Skeletal muscle satellite cell (primary cell): ENCODE measurements around the gene RNGTT.

Experiments
- H3K27me3 ChIP-seq: 2 replicates; pipeline ENCODE4 v1.7.0; 2013; ENCODE audit warnings: low read length; ENCODE audit not compliant: control insufficient read depth, insufficient read depth
- H3K36me3 ChIP-seq: 2 replicates; pipeline ENCODE4 v1.7.0; 2013; ENCODE audit warnings: mild to moderate bottlenecking, control low read depth, low read length; ENCODE audit not compliant: insufficient read depth
- H3K4me1 ChIP-seq: 2 replicates; pipeline ENCODE4 v1.7.0; 2013; ENCODE audit warnings: low read length; ENCODE audit not compliant: control insufficient read depth, insufficient read depth
- H3K4me2 ChIP-seq: 2 replicates; pipeline ENCODE4 v1.7.0; 2013; ENCODE audit warnings: mild to moderate bottlenecking, low read length
- H3K4me3 ChIP-seq: 2 replicates; pipeline ENCODE4 v1.7.0; 2013; ENCODE audit warnings: low read length
- H3K9ac ChIP-seq: 2 replicates; pipeline ENCODE4 v1.7.0; 2013; ENCODE audit warnings: mild to moderate bottlenecking, low read depth, low read length, moderate library complexity
- H3K9me3 ChIP-seq: replicated peaks from 2 replicates; pipeline ENCODE4 v1.7.0; 2013; ENCODE audit warnings: mild to moderate bottlenecking, control low read depth, low read length

Gene RNGTT

DNA sequence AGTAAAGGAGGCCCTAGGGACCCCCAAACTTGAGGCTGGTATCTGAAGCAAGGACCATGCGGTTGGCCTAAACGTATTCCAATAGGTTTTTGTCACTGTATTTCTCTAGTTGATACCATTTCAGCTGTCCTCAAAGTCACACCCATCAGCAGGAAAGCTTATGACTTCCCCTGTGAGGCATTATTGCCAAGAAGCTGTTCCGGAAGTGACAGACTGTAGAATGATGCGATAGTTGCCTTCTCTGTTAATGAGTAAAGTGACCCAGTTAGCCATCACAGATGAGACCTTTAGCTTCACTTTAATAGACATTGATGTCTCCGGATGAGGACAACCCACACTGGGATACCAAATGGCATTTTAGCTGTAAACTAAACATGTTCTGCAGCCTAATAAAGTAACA lies 147.9 kb downstream of the RNGTT start:
- no peak overlapping the region for H3K4me3 ChIP-seq
- no peaks in the 10 kb centered on the region for H3K4me1 ChIP-seq
- no peaks in the 10 kb centered on the region for H3K27me3 ChIP-seq
- H3K9ac ChIP-seq: no peak overlapping the region
- H3K36me3 ChIP-seq: no peaks in the 10 kb centered on the region
- no peaks in the 10 kb centered on the region for H3K9me3 ChIP-seq
- H3K4me2 ChIP-seq: no peak overlapping the region

- H3K4me3 ChIP-seq: no peak overlapping the region
- no peaks in the 10 kb centered on the region for H3K36me3 ChIP-seq
- no peak overlapping the region for H3K9ac ChIP-seq
- H3K9me3 ChIP-seq: no peaks in the 10 kb centered on the region
- no peaks in the 10 kb centered on the region for H3K4me1 ChIP-seq
- no peak overlapping the region for H3K4me2 ChIP-seq
- H3K27me3 ChIP-seq: no peaks in the 10 kb centered on the region
Observed at GRCh38 chr6:88814909-88815308, 148.5 kb downstream of the RNGTT start.

DNA sequence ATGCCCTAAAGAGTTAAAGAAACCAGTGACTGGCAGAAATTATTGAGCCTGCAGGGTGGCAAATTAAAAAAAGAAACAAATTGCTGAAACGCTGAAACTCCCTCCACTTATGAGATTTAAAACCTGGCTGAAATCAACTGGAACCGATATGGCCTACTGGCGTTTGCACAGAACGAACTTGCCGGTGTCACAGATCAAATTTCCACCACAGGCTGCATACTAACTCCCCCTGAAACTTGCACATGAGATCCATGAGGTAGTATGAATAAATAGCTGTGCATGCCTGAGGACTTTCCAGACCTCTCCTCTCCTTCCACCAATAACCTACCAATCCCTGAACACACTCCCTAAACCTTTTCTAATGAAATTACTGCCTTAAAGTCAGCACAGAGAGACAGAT lies 150.4 kb downstream of the RNGTT start:
- Histone ChIP-seq H3K4me2 (no peak overlapping the region), H3K4me1 (no peaks in the 10 kb centered on the region), H3K9ac (no peak overlapping the region), H3K27me3 (no peaks in the 10 kb centered on the region), H3K4me3 (no peak overlapping the region), H3K36me3 (no peaks in the 10 kb centered on the region), H3K9me3 (no peaks in the 10 kb centered on the region)

GRCh38 chr6:88810701-88811100 lies 152.7 kb downstream of the RNGTT start:
- peaks cover 3% of the 10 kb centered on the region for H3K9me3 ChIP-seq
- no peaks in the 10 kb centered on the region for H3K4me1 ChIP-seq
- H3K4me2 ChIP-seq: no peak overlapping the region
- H3K9ac ChIP-seq: no peak overlapping the region
- no peaks in the 10 kb centered on the region for H3K36me3 ChIP-seq
- no peak overlapping the region for H3K4me3 ChIP-seq
- no peaks in the 10 kb centered on the region for H3K27me3 ChIP-seq

- Histone ChIP-seq H3K36me3 (no peaks in the 10 kb centered on the region), H3K4me2 (no peak overlapping the region), H3K4me3 (no peak overlapping the region), H3K27me3 (no peaks in the 10 kb centered on the region), H3K9ac (no peak overlapping the region), H3K9me3 (peaks cover 3% of the 10 kb centered on the region), H3K4me1 (peaks cover 2% of the 10 kb centered on the region)
Observed at GRCh38 chr6:88810089-88810488, 153.3 kb downstream of the RNGTT start.

DNA sequence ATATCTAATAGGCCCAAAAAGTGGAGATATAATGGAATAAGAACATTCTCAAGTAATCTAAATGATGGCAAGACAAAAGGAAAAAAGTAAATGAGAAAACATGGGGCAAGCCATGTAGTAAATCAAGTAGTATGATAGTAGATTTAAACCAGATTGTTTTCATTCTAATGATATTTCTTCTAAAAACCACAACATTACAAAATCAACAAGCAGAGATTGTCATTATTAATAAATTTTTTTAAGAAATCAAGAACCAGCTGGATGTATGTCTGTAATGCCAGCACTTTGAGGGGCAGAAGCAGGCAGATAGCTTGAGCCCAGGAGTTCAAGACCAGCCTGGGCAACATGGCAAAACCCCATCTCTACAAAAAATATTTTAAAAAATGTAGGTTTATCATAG lies 155.0 kb downstream of the RNGTT start:
- peaks cover 4% of the 10 kb centered on the region for H3K4me1 ChIP-seq
- no peaks in the 10 kb centered on the region for H3K36me3 ChIP-seq
- H3K4me3 ChIP-seq: no peak overlapping the region
- H3K27me3 ChIP-seq: no peaks in the 10 kb centered on the region
- H3K9ac ChIP-seq: no peak overlapping the region
- no peak overlapping the region for H3K4me2 ChIP-seq
- H3K9me3 ChIP-seq: peaks cover 3% of the 10 kb centered on the region

DNA sequence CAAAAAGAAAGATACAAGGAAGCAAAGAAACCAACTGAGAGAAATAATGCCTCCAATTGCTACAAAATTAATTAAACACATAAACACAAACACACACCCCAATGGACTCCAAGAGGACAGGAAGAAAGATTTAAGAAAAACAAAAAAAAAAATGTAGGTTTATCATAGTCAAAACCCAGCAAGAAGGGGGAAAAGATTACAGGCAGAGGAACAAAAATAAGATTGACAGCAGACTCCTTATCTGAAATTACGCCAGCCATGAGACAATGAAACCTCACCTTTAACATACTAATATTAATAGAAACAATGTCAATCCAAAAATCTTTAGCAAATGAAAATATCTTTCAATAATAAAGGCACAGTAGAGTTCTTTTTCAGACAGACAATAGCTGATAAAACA lies 155.8 kb downstream of the RNGTT start:
- H3K9me3 ChIP-seq: peaks cover 3% of the 10 kb centered on the region
- H3K4me1 ChIP-seq: peaks cover 4% of the 10 kb centered on the region
- H3K9ac ChIP-seq: no peak overlapping the region
- no peaks in the 10 kb centered on the region for H3K27me3 ChIP-seq
- peaks cover 2% of the 10 kb centered on the region for H3K36me3 ChIP-seq
- H3K4me3 ChIP-seq: no peak overlapping the region
- no peak overlapping the region for H3K4me2 ChIP-seq

DNA sequence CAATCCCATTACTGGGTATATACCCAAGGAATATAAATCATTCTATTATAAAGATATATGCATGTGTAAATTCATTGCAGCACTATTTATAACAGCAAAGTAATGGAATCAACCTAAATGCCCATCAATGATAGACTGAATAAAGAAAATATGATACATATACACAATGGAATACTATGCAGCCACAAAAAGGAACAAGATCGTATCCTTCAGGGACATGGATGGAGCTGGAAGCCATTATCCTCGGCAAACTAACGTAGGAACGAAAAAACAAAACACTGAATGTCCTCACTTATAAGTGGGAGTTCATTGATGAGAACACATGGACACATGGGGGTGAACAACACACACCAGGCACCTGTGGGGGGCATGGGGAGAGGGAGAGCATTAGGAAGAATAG lies 156.7 kb downstream of the RNGTT start:
- H3K9ac ChIP-seq: no peak overlapping the region
- peaks cover 2% of the 10 kb centered on the region for H3K36me3 ChIP-seq

GRCh38 chr6:88804701-88805100 lies 158.7 kb downstream of the RNGTT start:
- peaks cover 2% of the 10 kb centered on the region for H3K36me3 ChIP-seq
- peaks cover 3% of the 10 kb centered on the region for H3K9me3 ChIP-seq
- no peak overlapping the region for H3K4me3 ChIP-seq
- no peaks in the 10 kb centered on the region for H3K27me3 ChIP-seq
- H3K4me2 ChIP-seq: no peak overlapping the region
- H3K4me1 ChIP-seq: peaks cover 4% of the 10 kb centered on the region
- no peak overlapping the region for H3K9ac ChIP-seq

More for the DNA sequence above, 156.7 kb downstream of the RNGTT start:
- Histone ChIP-seq H3K9me3 (peaks cover 3% of the 10 kb centered on the region), H3K27me3 (no peaks in the 10 kb centered on the region), H3K4me1 (peaks cover 4% of the 10 kb centered on the region), H3K4me2 (no peak overlapping the region), H3K4me3 (no peak overlapping the region)

- no peaks in the 10 kb centered on the region for H3K27me3 ChIP-seq
- H3K36me3 ChIP-seq: no peaks in the 10 kb centered on the region
- no peak overlapping the region for H3K4me3 ChIP-seq
- H3K4me1 ChIP-seq: no peaks in the 10 kb centered on the region
- no peaks in the 10 kb centered on the region for H3K9me3 ChIP-seq
- no peak overlapping the region for H3K9ac ChIP-seq
- no peak overlapping the region for H3K4me2 ChIP-seq
Observed at GRCh38 chr6:88785478-88785877, 177.9 kb downstream of the RNGTT start.

DNA sequence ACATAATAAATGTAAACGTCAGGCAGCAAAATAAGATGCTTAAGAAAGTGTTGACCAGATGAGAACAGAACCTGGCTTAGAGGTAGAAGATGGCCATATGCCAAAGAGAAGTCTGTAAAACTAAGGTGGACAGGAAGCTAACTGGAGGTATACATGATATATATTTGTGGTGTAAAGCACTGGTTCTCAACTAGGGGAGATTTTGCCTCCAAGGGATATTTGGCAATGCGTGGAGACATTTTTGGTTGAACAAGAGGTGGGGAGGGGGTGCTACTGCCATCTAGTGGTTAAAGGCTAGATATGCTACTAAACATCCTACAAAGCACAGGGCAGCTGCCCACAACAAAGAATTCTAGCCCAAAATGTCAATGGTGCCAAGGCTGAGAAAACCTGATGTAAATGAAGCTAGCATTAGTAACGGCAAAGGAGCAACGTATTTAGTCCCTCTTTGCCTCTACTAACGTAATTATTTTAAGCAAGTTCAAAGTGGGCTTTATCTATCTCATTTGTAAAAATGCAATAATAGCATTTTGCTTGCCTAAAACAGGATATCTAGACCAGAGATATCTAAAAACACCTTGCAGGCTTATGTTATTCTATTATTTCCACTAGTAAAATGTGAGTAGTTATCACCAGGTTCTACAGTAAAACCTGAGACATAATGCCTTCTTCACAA lies 182.6 kb downstream of the RNGTT start:
- no peaks in the 10 kb centered on the region for H3K27me3 ChIP-seq
- H3K4me1 ChIP-seq: no peaks in the 10 kb centered on the region
- H3K36me3 ChIP-seq: no peaks in the 10 kb centered on the region
- no peak overlapping the region for H3K9ac ChIP-seq
- no peak overlapping the region for H3K4me2 ChIP-seq
- no peak overlapping the region for H3K4me3 ChIP-seq
- H3K9me3 ChIP-seq: no peaks in the 10 kb centered on the region

DNA sequence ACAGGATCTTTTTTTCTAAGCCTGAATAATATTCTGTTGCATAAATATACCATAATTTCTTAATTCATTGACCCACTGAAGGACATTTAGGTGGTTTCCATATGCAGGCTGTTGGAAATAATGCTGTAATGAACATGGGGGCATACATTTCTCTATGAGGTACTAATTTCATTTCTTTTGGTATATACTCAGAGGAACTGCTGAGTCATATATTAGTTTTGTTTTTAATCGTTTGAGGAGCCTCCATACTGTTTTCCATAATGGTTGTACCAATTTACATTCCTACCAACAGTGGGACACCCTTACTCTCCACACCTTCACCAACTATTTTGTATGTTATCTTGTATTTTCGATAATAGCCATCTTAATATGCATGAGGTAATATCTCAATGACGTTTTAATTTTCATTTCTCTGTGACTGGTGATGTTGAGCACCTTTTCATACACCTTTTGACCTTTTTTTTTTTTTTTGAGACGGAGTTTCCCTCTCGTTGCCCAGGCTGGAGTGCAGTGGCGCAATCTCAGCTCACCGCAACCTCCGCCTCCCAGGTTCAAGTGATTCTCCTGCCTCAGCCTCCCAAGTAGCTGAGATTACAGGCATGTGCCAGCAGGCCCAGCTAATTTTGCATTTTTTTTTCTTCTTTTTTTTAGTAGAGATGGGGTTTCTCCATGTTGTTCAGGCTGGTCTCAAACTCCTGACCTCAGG lies 187.4 kb downstream of the RNGTT start:
- H3K36me3 ChIP-seq: no peaks in the 10 kb centered on the region
- H3K4me1 ChIP-seq: no peaks in the 10 kb centered on the region
- no peak overlapping the region for H3K9ac ChIP-seq
- no peaks in the 10 kb centered on the region for H3K9me3 ChIP-seq
- no peak overlapping the region for H3K4me2 ChIP-seq
- H3K27me3 ChIP-seq: no peaks in the 10 kb centered on the region
- no peak overlapping the region for H3K4me3 ChIP-seq
